ENCODE measurements around the gene WNT3A. TPM values are rescaled to one million over a fixed set of nuclear protein-coding genes. Genes with fewer than 3 reads are reported as not detected.

WNT3A gene
- polyA plus RNA-seq, 1 donor (not counting 4 experiments of a cell fraction or from before 2014, with no cell fraction given), result 0.07 TPM

DNA sequence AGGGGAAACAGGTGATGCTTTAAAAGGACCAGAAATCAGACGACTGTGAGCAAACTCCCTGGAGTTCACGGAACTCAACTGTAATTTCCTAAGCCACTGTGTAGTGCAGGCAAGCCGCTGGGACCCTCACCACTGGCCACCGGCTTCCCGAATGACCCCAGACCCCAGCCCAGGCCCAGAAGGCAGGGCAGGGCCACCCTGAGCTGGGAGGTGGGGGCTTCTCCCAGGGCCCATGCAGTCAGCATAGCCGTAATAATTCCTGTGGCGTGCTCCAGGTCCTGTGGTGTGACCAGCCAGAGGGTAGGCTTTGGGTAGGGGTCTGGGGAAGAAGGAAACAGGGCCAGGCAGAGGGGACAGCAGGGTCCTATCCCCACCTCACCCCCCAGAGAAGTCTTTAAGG lies 72.2 kb downstream of the WNT3A start:
- Histone ChIP-seq H3K27me3 (ENCODE audit: control insufficient read depth, extremely low read depth, insufficient read depth, low read length) (no peaks in the 10 kb centered on the region), H3K9me1 (ENCODE audit: control insufficient read depth, extremely low read depth, insufficient read depth, low read length) (peaks cover 4% of the 10 kb centered on the region), H3K36me3 (ENCODE audit: control insufficient read depth in 2 of 2, extremely low read depth in 1 of 2, insufficient read depth in 2 of 2, low read length in 2 of 2) (peaks cover 0 to 4% of the 10 kb centered on the region in 2 experiments), H2AFZ (ENCODE audit: control insufficient read depth, low read length) (no peak overlapping the region), H3K4me1 (ENCODE audit: control insufficient read depth, extremely low read depth, insufficient read depth, low read length) (peaks cover 5% of the 10 kb centered on the region), H4K20me1 (ENCODE audit: control insufficient read depth, extremely low read depth, insufficient read depth, low read length) (peaks cover 5% of the 10 kb centered on the region), H3K4me3 (ENCODE audit: control insufficient read depth in 2 of 3, extremely low read depth in 1 of 3, insufficient read depth in 2 of 3, low read depth in 1 of 3, low read length in 3 of 3) (no peak overlapping the region), H3K9ac (ENCODE audit: control insufficient read depth, extremely low read depth, insufficient read depth, low read length) (no peak overlapping the region), H3K79me2 (ENCODE audit: control insufficient read depth, insufficient read depth, low read length) (peaks cover 36% of the 10 kb centered on the region), H3K4me2 (ENCODE audit: control insufficient read depth, extremely low read depth, insufficient read depth, low read depth, low read length) (no peak overlapping the region), H3K9me3 (ENCODE audit: control insufficient read depth, low read depth, low read length) (no peaks in the 10 kb centered on the region), H3K27ac (ENCODE audit: control insufficient read depth, insufficient read depth, low read length) (no peak overlapping the region)
- no peak for DNase-seq (ENCODE audit: low read depth, low spot score)
- dilution Hi-C loops (cut with MboI; ENCODE audit: extremely low pct_ligation_motif_present, low sequenced_read_pairs), result no loop called here
- TF ChIP-seq EZH2 (IDR thresholded peaks at IDR 0.05; ENCODE audit: low read length), result no peak
- TF ChIP-seq, protein P1, sequence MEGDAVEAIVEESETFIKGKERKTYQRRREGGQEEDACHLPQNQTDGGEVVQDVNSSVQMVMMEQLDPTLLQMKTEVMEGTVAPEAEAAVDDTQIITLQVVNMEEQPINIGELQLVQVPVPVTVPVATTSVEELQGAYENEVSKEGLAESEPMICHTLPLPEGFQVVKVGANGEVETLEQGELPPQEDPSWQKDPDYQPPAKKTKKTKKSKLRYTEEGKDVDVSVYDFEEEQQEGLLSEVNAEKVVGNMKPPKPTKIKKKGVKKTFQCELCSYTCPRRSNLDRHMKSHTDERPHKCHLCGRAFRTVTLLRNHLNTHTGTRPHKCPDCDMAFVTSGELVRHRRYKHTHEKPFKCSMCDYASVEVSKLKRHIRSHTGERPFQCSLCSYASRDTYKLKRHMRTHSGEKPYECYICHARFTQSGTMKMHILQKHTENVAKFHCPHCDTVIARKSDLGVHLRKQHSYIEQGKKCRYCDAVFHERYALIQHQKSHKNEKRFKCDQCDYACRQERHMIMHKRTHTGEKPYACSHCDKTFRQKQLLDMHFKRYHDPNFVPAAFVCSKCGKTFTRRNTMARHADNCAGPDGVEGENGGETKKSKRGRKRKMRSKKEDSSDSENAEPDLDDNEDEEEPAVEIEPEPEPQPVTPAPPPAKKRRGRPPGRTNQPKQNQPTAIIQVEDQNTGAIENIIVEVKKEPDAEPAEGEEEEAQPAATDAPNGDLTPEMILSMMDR (optimal IDR thresholded peaks at IDR 0.05 in 1 of 3, IDR thresholded peaks at IDR 0.05 in 1 of 3, conservative IDR thresholded peaks at IDR 0.05 in 1 of 3; ENCODE audit: extremely low read depth in 1 of 3, insufficient read depth in 2 of 3, low read length in 3 of 3), result no peak
- no peak for FAIRE-seq

DNA sequence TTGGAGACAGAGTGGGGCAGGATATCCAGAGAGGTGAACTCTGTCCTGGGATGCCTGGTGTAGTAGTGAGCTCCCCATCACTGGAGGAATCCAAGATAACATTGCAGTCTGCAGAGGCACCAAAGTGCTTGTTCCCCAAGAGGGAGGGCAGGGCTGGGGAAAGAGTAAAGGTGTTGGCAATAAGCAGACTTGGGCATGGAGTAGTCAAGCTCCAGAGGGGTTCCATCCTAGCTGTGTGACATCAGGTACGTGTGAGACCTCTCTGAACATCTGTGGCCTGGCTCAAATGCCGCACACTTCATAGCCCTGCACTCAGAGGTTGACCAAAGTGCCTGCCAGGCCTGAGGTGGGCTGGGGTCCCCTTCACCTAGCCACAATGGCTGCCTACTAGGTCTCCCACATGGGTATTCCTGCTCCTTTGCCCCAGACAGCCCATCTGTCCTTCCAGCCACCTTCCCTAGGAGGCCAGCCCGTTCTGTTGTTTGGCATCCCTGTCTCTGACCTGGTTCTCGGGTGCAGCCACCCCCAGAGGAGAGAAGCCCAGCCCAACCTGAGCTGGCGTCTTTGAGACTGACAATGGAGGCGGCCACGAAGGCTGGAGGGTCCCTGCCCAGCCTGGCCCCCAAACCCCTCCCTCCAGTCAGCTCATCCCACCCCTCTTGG lies 72.9 kb downstream of the WNT3A start:
- H3K9ac ChIP-seq (ENCODE audit: control insufficient read depth, extremely low read depth, insufficient read depth, low read length), result no peak overlapping the region
- peaks cover 12% of the 10 kb centered on the region for H4K20me1 ChIP-seq (ENCODE audit: control insufficient read depth, extremely low read depth, insufficient read depth, low read length)
- no peak overlapping the region for H2AFZ ChIP-seq (ENCODE audit: control insufficient read depth, low read length)
- no peak for DNase-seq (ENCODE audit: low read depth, low spot score)
- no peak for FAIRE-seq
- H3K4me3 ChIP-seq (ENCODE audit: control insufficient read depth in 2 of 3, extremely low read depth in 1 of 3, insufficient read depth in 2 of 3, low read depth in 1 of 3, low read length in 3 of 3), result no peak overlapping the region
- peaks cover 9% of the 10 kb centered on the region for H3K4me1 ChIP-seq (ENCODE audit: control insufficient read depth, extremely low read depth, insufficient read depth, low read length)
- dilution Hi-C loops (cut with MboI; ENCODE audit: extremely low pct_ligation_motif_present, low sequenced_read_pairs), result no loop called here
- H3K27me3 ChIP-seq (ENCODE audit: control insufficient read depth, extremely low read depth, insufficient read depth, low read length), result no peaks in the 10 kb centered on the region
- no peak overlapping the region for H3K4me2 ChIP-seq (ENCODE audit: control insufficient read depth, extremely low read depth, insufficient read depth, low read depth, low read length)
- no peak overlapping the region for H3K27ac ChIP-seq (ENCODE audit: control insufficient read depth, insufficient read depth, low read length)
- TF ChIP-seq, protein P1 (optimal IDR thresholded peaks at IDR 0.05 in 1 of 3, IDR thresholded peaks at IDR 0.05 in 1 of 3, conservative IDR thresholded peaks at IDR 0.05 in 1 of 3; ENCODE audit: extremely low read depth in 1 of 3, insufficient read depth in 2 of 3, low read length in 3 of 3), result no peak
- no peak for TF ChIP-seq EZH2 (IDR thresholded peaks at IDR 0.05; ENCODE audit: low read length)
- H3K9me1 ChIP-seq (ENCODE audit: control insufficient read depth, extremely low read depth, insufficient read depth, low read length), result peaks cover 4% of the 10 kb centered on the region
- peaks cover 0 to 12% of the 10 kb centered on the region in 2 experiments for H3K36me3 ChIP-seq (ENCODE audit: control insufficient read depth in 2 of 2, extremely low read depth in 1 of 2, insufficient read depth in 2 of 2, low read length in 2 of 2)
- H3K79me2 ChIP-seq (ENCODE audit: control insufficient read depth, insufficient read depth, low read length), result peaks cover 43% of the 10 kb centered on the region
- H3K9me3 ChIP-seq (ENCODE audit: control insufficient read depth, low read depth, low read length), result no peaks in the 10 kb centered on the region

Measured in keratinocyte (primary cell).